Measurements from ENCODE around the gene USH1G. TPM values are rescaled to one million over a fixed set of nuclear protein-coding genes. Genes with fewer than 3 reads are reported as not detected.

The USH1G gene
- polyA plus RNA-seq, 1 donor (not counting 4 experiments of a cell fraction or from before 2014, with no cell fraction given), result 0.34 TPM

- no peak for DNase-seq (ENCODE audit: low read depth, low spot score)
- H3K9me3 ChIP-seq (ENCODE audit: control insufficient read depth, low read depth, low read length), result no peaks in the 10 kb centered on the region
- H3K9ac ChIP-seq (ENCODE audit: control insufficient read depth, extremely low read depth, insufficient read depth, low read length), result no peak overlapping the region
- H4K20me1 ChIP-seq (ENCODE audit: control insufficient read depth, extremely low read depth, insufficient read depth, low read length), result no peaks in the 10 kb centered on the region
- H3K4me1 ChIP-seq (ENCODE audit: control insufficient read depth, extremely low read depth, insufficient read depth, low read length), result peaks cover 4% of the 10 kb centered on the region
- no peaks in the 10 kb centered on the region for H3K79me2 ChIP-seq (ENCODE audit: control insufficient read depth, insufficient read depth, low read length)
- H2AFZ ChIP-seq (ENCODE audit: control insufficient read depth, low read length), result no peak overlapping the region
- H3K27me3 ChIP-seq (ENCODE audit: control insufficient read depth, extremely low read depth, insufficient read depth, low read length), result peaks cover 48% of the 10 kb centered on the region
- dilution Hi-C loops (cut with MboI; ENCODE audit: extremely low pct_ligation_motif_present, low sequenced_read_pairs), result no loop called here
- no peak overlapping the region for H3K4me2 ChIP-seq (ENCODE audit: control insufficient read depth, extremely low read depth, insufficient read depth, low read depth, low read length)
- H3K27ac ChIP-seq (ENCODE audit: control insufficient read depth, insufficient read depth, low read length), result no peak overlapping the region
- H3K4me3 ChIP-seq (ENCODE audit: control insufficient read depth in 2 of 3, extremely low read depth in 1 of 3, insufficient read depth in 2 of 3, low read depth in 1 of 3, low read length in 3 of 3), result peak overlapping the region in 1 of 3 experiments; percentile 29
- FAIRE-seq, result no peak
- TF ChIP-seq EZH2 (IDR thresholded peaks at IDR 0.05; ENCODE audit: low read length), result no peak
- TF ChIP-seq, protein P1, sequence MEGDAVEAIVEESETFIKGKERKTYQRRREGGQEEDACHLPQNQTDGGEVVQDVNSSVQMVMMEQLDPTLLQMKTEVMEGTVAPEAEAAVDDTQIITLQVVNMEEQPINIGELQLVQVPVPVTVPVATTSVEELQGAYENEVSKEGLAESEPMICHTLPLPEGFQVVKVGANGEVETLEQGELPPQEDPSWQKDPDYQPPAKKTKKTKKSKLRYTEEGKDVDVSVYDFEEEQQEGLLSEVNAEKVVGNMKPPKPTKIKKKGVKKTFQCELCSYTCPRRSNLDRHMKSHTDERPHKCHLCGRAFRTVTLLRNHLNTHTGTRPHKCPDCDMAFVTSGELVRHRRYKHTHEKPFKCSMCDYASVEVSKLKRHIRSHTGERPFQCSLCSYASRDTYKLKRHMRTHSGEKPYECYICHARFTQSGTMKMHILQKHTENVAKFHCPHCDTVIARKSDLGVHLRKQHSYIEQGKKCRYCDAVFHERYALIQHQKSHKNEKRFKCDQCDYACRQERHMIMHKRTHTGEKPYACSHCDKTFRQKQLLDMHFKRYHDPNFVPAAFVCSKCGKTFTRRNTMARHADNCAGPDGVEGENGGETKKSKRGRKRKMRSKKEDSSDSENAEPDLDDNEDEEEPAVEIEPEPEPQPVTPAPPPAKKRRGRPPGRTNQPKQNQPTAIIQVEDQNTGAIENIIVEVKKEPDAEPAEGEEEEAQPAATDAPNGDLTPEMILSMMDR (optimal IDR thresholded peaks at IDR 0.05 in 1 of 3, IDR thresholded peaks at IDR 0.05 in 1 of 3, conservative IDR thresholded peaks at IDR 0.05 in 1 of 3; ENCODE audit: extremely low read depth in 1 of 3, insufficient read depth in 2 of 3, low read length in 3 of 3), result no peak
- no peaks in the 10 kb centered on the region for H3K36me3 ChIP-seq (ENCODE audit: control insufficient read depth in 2 of 2, extremely low read depth in 1 of 2, insufficient read depth in 2 of 2, low read length in 2 of 2)
- no peaks in the 10 kb centered on the region for H3K9me1 ChIP-seq (ENCODE audit: control insufficient read depth, extremely low read depth, insufficient read depth, low read length)
Measured at GRCh38 chr17:74893936-74894671, 29.0 kb downstream of the USH1G start.

DNA sequence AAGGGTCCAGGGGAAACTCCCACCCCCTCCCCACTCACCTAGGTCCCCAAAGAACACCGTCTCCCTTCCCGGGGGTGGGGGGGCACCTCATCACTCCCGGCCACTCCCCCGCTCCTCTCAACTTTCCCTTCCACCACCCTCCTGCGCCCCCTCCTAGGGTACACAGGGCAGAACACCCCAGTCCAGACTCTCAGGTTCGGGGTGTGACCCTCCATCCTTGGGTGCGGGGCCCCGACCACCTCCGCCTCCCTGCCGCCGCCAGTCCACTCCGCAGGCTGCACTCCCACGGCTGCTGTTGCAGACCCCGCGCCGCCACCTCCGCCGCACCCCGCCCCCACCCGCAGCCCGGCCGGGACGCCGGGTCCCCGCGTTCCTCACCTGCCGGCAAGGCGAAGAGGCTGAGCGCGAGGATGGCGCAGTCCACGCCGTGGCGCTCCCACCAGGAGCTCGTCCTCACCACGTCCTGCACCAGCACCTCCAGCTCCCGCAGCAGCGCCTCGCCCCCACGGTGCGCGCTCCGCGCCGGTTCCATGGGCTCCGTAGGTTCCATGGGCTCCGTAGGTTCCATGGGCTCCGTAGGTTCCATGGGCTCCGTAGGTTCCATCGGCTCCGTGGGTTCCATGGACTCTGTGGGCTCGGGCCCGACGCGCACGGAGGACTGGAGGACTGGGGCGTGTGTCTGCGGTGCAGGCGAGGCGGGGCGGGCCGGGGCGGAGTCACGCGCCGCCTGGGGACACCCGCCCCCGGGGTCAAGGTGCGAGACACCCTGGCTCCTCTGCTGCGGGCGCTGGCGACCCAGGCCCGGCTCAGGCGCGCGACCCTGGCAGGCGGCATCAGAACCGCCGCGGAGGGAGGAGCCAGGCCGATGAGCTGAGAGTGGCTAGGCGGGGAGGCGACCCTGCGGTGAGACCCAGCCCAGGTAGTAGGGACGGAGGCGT lies 29.8 kb downstream of the USH1G start, which contains the start of gene FADS6:
Gene FADS6 (minus strand): TSS at position 660 of the 938 bp plus-strand sequence. CDS start 38 bp downstream, at position 622.
- Histone ChIP-seq H3K9me3 (ENCODE audit: control insufficient read depth, low read depth, low read length) (no peaks in the 10 kb centered on the region), H3K79me2 (ENCODE audit: control insufficient read depth, insufficient read depth, low read length) (no peaks in the 10 kb centered on the region), H4K20me1 (ENCODE audit: control insufficient read depth, extremely low read depth, insufficient read depth, low read length) (no peaks in the 10 kb centered on the region), H3K36me3 (ENCODE audit: control insufficient read depth in 2 of 2, extremely low read depth in 1 of 2, insufficient read depth in 2 of 2, low read length in 2 of 2) (no peaks in the 10 kb centered on the region), H3K9ac (ENCODE audit: control insufficient read depth, extremely low read depth, insufficient read depth, low read length) (no peak within 1 kb of the TSS), H3K27me3 (ENCODE audit: control insufficient read depth, extremely low read depth, insufficient read depth, low read length) (peaks cover 48% of the 10 kb centered on the region), H3K4me3 (ENCODE audit: control insufficient read depth in 2 of 3, extremely low read depth in 1 of 3, insufficient read depth in 2 of 3, low read depth in 1 of 3, low read length in 3 of 3) (peak within 1 kb of the TSS in 2 of 3 experiments; percentile 1 to 29), H3K4me2 (ENCODE audit: control insufficient read depth, extremely low read depth, insufficient read depth, low read depth, low read length) (peak within 1 kb of the TSS; percentile 20), H3K9me1 (ENCODE audit: control insufficient read depth, extremely low read depth, insufficient read depth, low read length) (no peaks in the 10 kb centered on the region), H2AFZ (ENCODE audit: control insufficient read depth, low read length) (no peak within 1 kb of the TSS), H3K27ac (ENCODE audit: control insufficient read depth, insufficient read depth, low read length) (no peak within 1 kb of the TSS), H3K4me1 (ENCODE audit: control insufficient read depth, extremely low read depth, insufficient read depth, low read length) (peaks cover 1% of the 10 kb centered on the region)
- FAIRE-seq (no peak), DNase-seq (ENCODE audit: low read depth, low spot score) (no peak)
- dilution Hi-C loops (cut with MboI; ENCODE audit: extremely low pct_ligation_motif_present, low sequenced_read_pairs), result no loop called here
- TF ChIP-seq EZH2 (IDR thresholded peaks at IDR 0.05; ENCODE audit: low read length), result peak; percentile 91
- TF ChIP-seq, protein P1 (optimal IDR thresholded peaks at IDR 0.05 in 1 of 3, IDR thresholded peaks at IDR 0.05 in 1 of 3, conservative IDR thresholded peaks at IDR 0.05 in 1 of 3; ENCODE audit: extremely low read depth in 1 of 3, insufficient read depth in 2 of 3, low read length in 3 of 3), result no peak

All from keratinocyte (primary cell).